ENCODE measurements around the gene RGS17. TPM values are rescaled to one million over a fixed set of nuclear protein-coding genes. Genes with fewer than 3 reads are reported as not detected.

Gene RGS17
- total RNA-seq, 1 donor from 2014 or later: 2.8 TPM

Other genes starting within 250 kb of the RGS17 start
- gene FBXO5, start 148.2 kb downstream of the RGS17 start, total RNA-seq: 4.0 and 6.8 TPM in 2 replicates
- gene MTRF1L, start 128.6 kb downstream of the RGS17 start, total RNA-seq: 12.3 and 12.9 TPM in 2 replicates

All from lung microvascular endothelial cell (primary cell).